K562 (cell line): ENCODE data around the gene TRNT1. TPM values are rescaled to one million over a fixed set of nuclear protein-coding genes. Genes with fewer than 3 reads are reported as not detected.

Source experiments
- ATAC-seq: fragments of 200-7000 bp; cut with Tn5 transposase; 3 replicates; pipeline ENCODE4 v1.9.1; 2020; ENCODE audit warnings: moderate library complexity
- BruUV-seq: library from RNA; stranded (reverse); fragments of 400-500 nt; replicated peaks from 2 replicates; lab custom pipeline; 2021; lab: Mats Ljungman, UMichigan
- CTCF ChIA-PET: fragments of 300-600 bp; formaldehyde crosslinking; extraction: SDS; loops from one replicate; lab custom pipeline; 2021; ENCODE audit warnings: low intra/inter-chr PET ratio; lab: Yijun Ruan, JAX
- POLR2A ChIA-PET: fragments of 300-600, 350-650 bp; sonication (Branson Sonifier 250); formaldehyde crosslinking; extraction: SDS; loops from one replicate; lab custom pipeline; 2021; ENCODE audit warnings: antibody characterized with exemption, inconsistent platforms; lab: Yijun Ruan, JAX
- DNase-seq, 4 experiments: peaks; one replicate each; pipeline versions ENCODE4 v3.0.0 to v3.0.0-alpha.2; 2011 to 2018; ENCODE audit warnings: low spot score in 3 of 4, mixed read lengths in 3 of 4; ENCODE audit errors: extremely low read depth in 1 of 4
- FAIRE-seq: peaks from 2 replicates; lab custom pipeline; 2011; peaks lifted over from hg19 to GRCh38; lab: Jason Lieb, UNC
- H2AFZ ChIP-seq: 2 replicates; pipeline ENCODE4 v1.6.0; 2011; ENCODE audit warnings: low read depth, low read length, control low read depth, inconsistent platforms
- H3K27ac ChIP-seq: fragments of 200-600 bp; 3 replicates; pipeline ENCODE4 v1.8.0; 2011; ENCODE audit warnings: low read depth, mild to moderate bottlenecking, control low read depth, inconsistent platforms, low read length, moderate library complexity, mixed read lengths; ENCODE audit errors: extremely low read depth
- H3K27me3 ChIP-seq, 2 experiments: fragments of 300-600 bp in 1 of 2; 2 replicates in 1 of 2; 3 replicates in 1 of 2; pipeline versions ENCODE4 v1.6.0 to v1.8.0; 2011; ENCODE audit warnings: inconsistent platforms in 2 of 2, low read length in 2 of 2, mild to moderate bottlenecking in 1 of 2, mixed read lengths in 1 of 2, moderate library complexity in 1 of 2; ENCODE audit not compliant: control insufficient read depth in 2 of 2, insufficient read depth in 2 of 2
- H3K36me3 ChIP-seq: fragments of 300-600 bp; 3 replicates; pipeline ENCODE4 v1.8.0; 2011; ENCODE audit warnings: mild to moderate bottlenecking, low read length, inconsistent platforms; ENCODE audit not compliant: control insufficient read depth, insufficient read depth
- H3K4me1 ChIP-seq, 2 experiments: fragments of 200-600 bp in 1 of 2; replicated peaks in 1 of 2; 2 replicates in 1 of 2; 3 replicates in 1 of 2; pipeline versions ENCODE4 v1.5.1 to v1.8.0; 2011; ENCODE audit warnings: inconsistent platforms in 2 of 2, low read length in 2 of 2, mild to moderate bottlenecking in 1 of 2, mixed read lengths in 1 of 2, moderate library complexity in 1 of 2; ENCODE audit not compliant: control insufficient read depth in 2 of 2, insufficient read depth in 2 of 2
- H3K4me2 ChIP-seq: 2 replicates; pipeline ENCODE4 v1.6.1; 2011; ENCODE audit warnings: low read length, control low read depth, inconsistent platforms, mixed read lengths; ENCODE audit not compliant: insufficient read depth
- H3K4me3 ChIP-seq: fragments of 200-600 bp; sonication (generic), shearing (Covaris generic); 2 replicates; pipeline ENCODE4 v1.5.1; 2016; ENCODE audit warnings: control low read depth, inconsistent platforms
- H3K79me2 ChIP-seq: fragments of 200-600 bp; 3 replicates; pipeline ENCODE4 v1.8.0; 2011; ENCODE audit warnings: low read length, inconsistent platforms; ENCODE audit not compliant: control insufficient read depth, insufficient read depth
- H3K9ac ChIP-seq, 2 experiments: 2 replicates each; pipeline versions ENCODE4 v1.6.0 to v1.6.1; 2011; ENCODE audit warnings: low read depth in 2 of 2, low read length in 2 of 2, control low read depth in 1 of 2, inconsistent platforms in 1 of 2, mild to moderate bottlenecking in 1 of 2, mixed read lengths in 1 of 2; ENCODE audit not compliant: insufficient read depth in 1 of 2
- H3K9me1 ChIP-seq: one replicate; pipeline ENCODE4 v1.6.0; 2011; ENCODE audit warnings: inconsistent platforms, mild to moderate bottlenecking, low read length, moderate library complexity; ENCODE audit not compliant: control insufficient read depth, insufficient read depth
- H3K9me3 ChIP-seq: replicated peaks from 2 replicates; pipeline ENCODE4 v1.5.1; 2011; ENCODE audit warnings: low read depth, low read length, inconsistent platforms; ENCODE audit not compliant: control insufficient read depth, insufficient read depth
- H4K20me1 ChIP-seq: replicated peaks from 2 replicates; pipeline ENCODE4 v1.6.1; 2011; ENCODE audit warnings: low read length, inconsistent platforms, mixed read lengths; ENCODE audit not compliant: control insufficient read depth, insufficient read depth
- CBX5 ChIP-seq: IDR thresholded peaks from 2 replicates; pipeline ENCODE4 v1.6.1; 2014; ENCODE audit warnings: low read depth, borderline replicate concordance
- DIDO1 ChIP-seq: fragments of 450-650 bp; IDR thresholded peaks from 2 replicates; pipeline ENCODE4 v1.6.1; 2016; ENCODE audit warnings: low read depth, missing biosample characterization, missing genetic modification characterization
- FIP1L1 ChIP-seq: fragments of 200-400 bp; formaldehyde crosslinking; IDR thresholded peaks from 2 replicates; pipeline ENCODE4 v1.6.1; 2018; ENCODE audit warnings: mild to moderate bottlenecking, low read depth, low read length; ENCODE audit not compliant: poor library complexity, severe bottlenecking
- HDAC3 ChIP-seq: fragments of 450-650 bp; IDR thresholded peaks from 2 replicates; pipeline ENCODE4 v1.6.1; 2018; ENCODE audit warnings: borderline replicate concordance, mild to moderate bottlenecking, moderate library complexity; ENCODE audit not compliant: partially characterized antibody
- KAT2B ChIP-seq: IDR thresholded peaks from one replicate; pipeline ENCODE4 v1.6.1; 2012; ENCODE audit warnings: low read depth, mild to moderate bottlenecking, control low read depth, inconsistent platforms, low read length, moderate library complexity
- MEIS2 ChIP-seq: fragments of 450-650 bp; IDR thresholded peaks from 2 replicates; pipeline ENCODE4 v1.6.1; 2014; ENCODE audit warnings: mild to moderate bottlenecking; ENCODE audit not compliant: partially characterized antibody
- NCOA2 ChIP-seq, 2 experiments: fragments of 450-650 bp; IDR thresholded peaks; 2 replicates each; pipeline ENCODE4 v1.6.1; 2018; ENCODE audit warnings: mild to moderate bottlenecking in 2 of 2, moderate library complexity in 1 of 2; ENCODE audit not compliant: partially characterized antibody in 2 of 2
- PCBP1 ChIP-seq: fragments of 200-400 bp; formaldehyde crosslinking; IDR thresholded peaks from 2 replicates; pipeline ENCODE4 v1.6.1; 2018; ENCODE audit warnings: mild to moderate bottlenecking, low read depth, low read length; ENCODE audit not compliant: poor library complexity, severe bottlenecking
- THRAP3 ChIP-seq: fragments of 450-650 bp; IDR thresholded peaks from 2 replicates; pipeline ENCODE4 v1.6.1; 2016; ENCODE audit warnings: mild to moderate bottlenecking, inconsistent platforms, borderline replicate concordance
- XRCC5 ChIP-seq: fragments of 200-400 bp; formaldehyde crosslinking; IDR thresholded peaks from 2 replicates; pipeline ENCODE4 v1.6.1; 2017; ENCODE audit warnings: low read depth, mild to moderate bottlenecking, low read length
- ZBTB33 ChIP-seq: sonication (generic); formaldehyde crosslinking; IDR thresholded peaks from 2 replicates; pipeline ENCODE4 v1.8.1; 2023; ENCODE audit warnings: mild to moderate bottlenecking, missing genetic modification reagents
- ZBTB7A ChIP-seq: IDR thresholded peaks from 2 replicates; pipeline ENCODE4 v1.6.1; 2011; ENCODE audit warnings: low read depth, mild to moderate bottlenecking, low read length, moderate library complexity, borderline replicate concordance; ENCODE audit not compliant: control insufficient read depth
- ZC3H4 ChIP-seq: sonication (generic); formaldehyde crosslinking; IDR thresholded peaks from 2 replicates; pipeline ENCODE4 v1.9.0; 2021; ENCODE audit warnings: missing genetic modification reagents, borderline replicate concordance
- ZNF41 ChIP-seq: fragments of 250-450 bp; sonication (Bioruptor Pico); conservative IDR thresholded peaks from 2 replicates; pipeline ENCODE4 v1.4.0; 2020; ENCODE audit warnings: mild to moderate bottlenecking
- WGBS: fragments of 100-300 bp; shearing (Covaris generic); methylation state at CpG from one replicate; pipeline ENCODE4 v1.1.6; 2016; ENCODE audit warnings: low coverage, mixed read lengths; ENCODE audit not compliant: insufficient coverage; ENCODE audit errors: missing lambda C conversion rate; 5-methylcytosine and 5-hydroxymethylcytosine counted together
- in situ Hi-C: fragments of 300-500 bp; cut with MboI; formaldehyde crosslinking; loops from 4 replicates; pipeline ENCODE4 v1.15.0; 2018; ENCODE audit warnings: inconsistent platforms, mixed read lengths
- intact Hi-C: fragments of 100-400 bp; cut with micrococcal nuclease; formaldehyde crosslinking; loops from 2 replicates; pipeline ENCODE4 v1.14.2; 2022
- polyA plus RNA-seq, 8 experiments: library from polyadenylated mRNA; depleted of rRNA in 4 of 8; stranded (reverse) in 5 of 8; unstranded in 3 of 8; fragments of >200 nt; fragmentation: Nextera tagmentation in 2 of 8; fragmentation: Illumina TruSeq in 1 of 8; extraction: Ambion mirVana in 2 of 8; extraction: Trizol in 1 of 8; gene quantifications; 2 replicates each; pipeline versions ENCODE4 v1.2.1 to v1.2.3, GENCODE V29; 2011 to 2014; ENCODE audit warnings: inconsistent platforms in 1 of 8, missing spikeins in 1 of 8
- total RNA-seq, 7 experiments: library from RNA; depleted of rRNA in 6 of 7; stranded (reverse); fragments of >200 nt in 6 of 7; fragmentation: Illumina TruSeq in 2 of 7; extraction: Trizol in 2 of 7; gene quantifications; 2 replicates each; pipeline versions ENCODE4 v1.2.1 to v1.2.3, GENCODE V29; 2011 to 2021; ENCODE audit warnings: low replicate concordance in 1 of 7
- TF ChIP-seq, protein P1 (sequence below), 2 experiments: fragments of 450-650 bp in 1 of 2; sonication (generic) in 1 of 2; formaldehyde crosslinking in 1 of 2; IDR thresholded peaks in 1 of 2; conservative IDR thresholded peaks in 1 of 2; 2 replicates each; pipeline versions ENCODE4 v1.6.1 to v1.8.1; 2016 to 2023; ENCODE audit warnings: mild to moderate bottlenecking in 2 of 2, moderate library complexity in 2 of 2, inconsistent platforms in 1 of 2, missing genetic modification reagents in 1 of 2

Gene TRNT1
- total and polyA plus RNA-seq, 9 of the 15 experiments (the other 6 are each of a cell fraction or from before 2014, with no cell fraction given): 38.1 to 58.2 (median 47.4) TPM

- TF ChIP-seq ZBTB33 (CRISPR knock-in tag) (no peak), KAT2B (no peak)
- TF ChIP-seq, all 486 proteins: peak for 0
Measured at GRCh38 chr3:3119393-3119851, 7.3 kb upstream of the TRNT1 start (continued).

- POLR2A ChIA-PET: no interaction called here
- TSS peak; percentile 86 for BruUV-seq
- TF ChIP-seq ZNF41: no peak
- TF ChIP-seq MEIS2: no peak
- no peak for TF ChIP-seq ZBTB7A
- no peak for TF ChIP-seq DIDO1 (tag)
- TF ChIP-seq HDAC3: no peak
- TF ChIP-seq THRAP3: peak; percentile 93
- peak; percentile 75 for TF ChIP-seq ZBTB33 (CRISPR knock-in tag)
- no peak for TF ChIP-seq NCOA2 (IDR thresholded peaks at IDR 0.05; ENCODE audit: partially characterized antibody in 2 of 2)
- TF ChIP-seq XRCC5: no peak
- TF ChIP-seq, protein P1, sequence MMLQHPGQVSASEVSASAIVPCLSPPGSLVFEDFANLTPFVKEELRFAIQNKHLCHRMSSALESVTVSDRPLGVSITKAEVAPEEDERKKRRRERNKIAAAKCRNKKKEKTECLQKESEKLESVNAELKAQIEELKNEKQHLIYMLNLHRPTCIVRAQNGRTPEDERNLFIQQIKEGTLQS (IDR thresholded peaks at IDR 0.05): no peak
- TF ChIP-seq, protein P1 (CRISPR knock-in tag; conservative IDR thresholded peaks at IDR 0.05): no peak
- no peak for TF ChIP-seq CBX5
- TF ChIP-seq FIP1L1: no peak
- TF ChIP-seq ZC3H4 (CRISPR knock-in tag): no peak
- no peak for TF ChIP-seq PCBP1
Measured at GRCh38 chr3:3125977-3126376, 763 bp upstream of the TRNT1 start.

More at GRCh38 chr3:3125977-3126376, 763 bp upstream of the TRNT1 start:
- no peaks in the 10 kb centered on the region for H3K9me3 ChIP-seq
- DNase-seq (no peak), FAIRE-seq (no peak), ATAC-seq (no peak)
- intact Hi-C loops (no loop called here), in situ Hi-C loops (no loop called here)
- no peaks in the 10 kb centered on the region for H3K9me1 ChIP-seq
- H3K4me2 ChIP-seq: peak overlapping the region; percentile 74
- peak overlapping the region; percentile 94 for H3K4me3 ChIP-seq
- H4K20me1 ChIP-seq: no peaks in the 10 kb centered on the region
- peaks cover 29% of the 10 kb centered on the region for H3K36me3 ChIP-seq
- H3K27me3 ChIP-seq: no peaks in the 10 kb centered on the region
- H3K4me1 ChIP-seq: peaks cover 4 to 15% of the 10 kb centered on the region in 2 experiments; a peak in 3 of 5 replicates
- CTCF ChIA-PET: interaction anchor here (0.6 kb wide), 1 partner anchor 602 kb away, joined by 3 read pairs; no protein-coding TSS in a partner anchor
- peak overlapping the region; percentile 98 for H3K27ac ChIP-seq
- H2AFZ ChIP-seq: peak overlapping the region; percentile 89
- WGBS: 76% methylated on average over 24 of the region's 24 CpGs
- H3K9ac ChIP-seq: peak overlapping the region; percentile 99 to 100
- H3K79me2 ChIP-seq: peaks cover 47% of the 10 kb centered on the region
